GM19467 (cell line): Measurements from ENCODE around the gene ZC3H14.
A peak's percentile ranks its signal among the peaks of the same experiment; 100 is the strongest.

ENCODE experiments used
- ATAC-seq: cut with Tn5 transposase; IDR thresholded peaks from one replicate; pipeline ENCODE4 v1.9.1; 2021; ENCODE audit warnings: mild to moderate bottlenecking, moderate library complexity; ENCODE audit not compliant: unreplicated experiment

ZC3H14 gene

GRCh38 chr14:88668448-88669116, 105.7 kb downstream of the ZC3H14 start:
- peak; percentile 39 for ATAC-seq

GRCh38 chr14:88669346-88669745, 106.5 kb downstream of the ZC3H14 start:
- no peak for ATAC-seq
